GM23338 (cell line): Measurements from ENCODE around the gene KCTD13. TPM values are rescaled to one million over a fixed set of nuclear protein-coding genes. Genes with fewer than 3 reads are reported as not detected.

Experiments
- ATAC-seq: fragments of 200-7000 bp; cut with Tn5 transposase; 3 replicates; pipeline ENCODE4 v1.9.1; 2020
- DNase-seq: peaks from one replicate; pipeline ENCODE4 v3.0.0-alpha.2; 2015; ENCODE audit warnings: low spot score
- H2AFZ ChIP-seq: fragments of 200-600 bp; sonication (generic); 2 replicates; pipeline ENCODE4 v1.8.0; 2016; ENCODE audit warnings: antibody characterized with exemption, mild to moderate bottlenecking, moderate library complexity
- H3F3A ChIP-seq: fragments of 200-600 bp; sonication (generic); replicated peaks from 2 replicates; pipeline ENCODE4 v1.8.0; 2017; ENCODE audit warnings: antibody characterized with exemption, mixed run types, low read depth
- H3K27ac ChIP-seq: fragments of 200-600 bp; sonication (generic); 2 replicates; pipeline ENCODE4 v1.6.1; 2016; ENCODE audit warnings: low read depth
- H3K27me3 ChIP-seq: fragments of 200-600 bp; sonication (generic); 2 replicates; pipeline ENCODE4 v1.8.0; 2016; ENCODE audit warnings: mild to moderate bottlenecking, mixed run types, moderate library complexity; ENCODE audit not compliant: insufficient read depth
- H3K36me3 ChIP-seq: fragments of 200-600 bp; sonication (generic); 2 replicates; pipeline ENCODE4 v1.8.0; 2016; ENCODE audit warnings: mild to moderate bottlenecking; ENCODE audit not compliant: insufficient read depth
- H3K4me1 ChIP-seq: fragments of 200-600 bp; sonication (generic); 2 replicates; pipeline ENCODE4 v1.8.0; 2016; ENCODE audit warnings: mild to moderate bottlenecking, moderate library complexity; ENCODE audit not compliant: insufficient read depth
- H3K4me2 ChIP-seq: fragments of 200-600 bp; sonication (generic); 2 replicates; pipeline ENCODE4 v1.7.1; 2017; ENCODE audit warnings: mixed run types
- H3K4me3 ChIP-seq: fragments of 200-600 bp; sonication (generic); 2 replicates; pipeline ENCODE4 v1.6.1; 2016; ENCODE audit warnings: mixed run types
- H3K79me2 ChIP-seq: fragments of 200-600 bp; sonication (generic); replicated peaks from 2 replicates; pipeline ENCODE4 v1.8.0; 2017; ENCODE audit warnings: mild to moderate bottlenecking; ENCODE audit not compliant: insufficient read depth
- H3K9me2 ChIP-seq: fragments of 200-600 bp; sonication (generic); 2 replicates; pipeline ENCODE4 v1.8.0; 2017; ENCODE audit not compliant: insufficient read depth
- H4K20me1 ChIP-seq: fragments of 200-600 bp; sonication (generic); replicated peaks from 2 replicates; pipeline ENCODE4 v1.8.0; 2017; ENCODE audit warnings: mild to moderate bottlenecking; ENCODE audit not compliant: insufficient read depth
- H3K27ac Mint-ChIP-seq: 2 replicates; pipeline ENCODE4 v1.8.0; 2020; ENCODE audit warnings: inconsistent platforms, mild to moderate bottlenecking, moderate library complexity, mixed read lengths
- H3K27me3 Mint-ChIP-seq: 3 replicates; pipeline ENCODE4 v1.8.0; 2022; ENCODE audit warnings: low read depth, mild to moderate bottlenecking, moderate library complexity, mixed read lengths, inconsistent platforms; ENCODE audit not compliant: insufficient read depth, poor library complexity
- H3K36me3 Mint-ChIP-seq: 3 replicates; pipeline ENCODE4 v1.8.0; 2021; ENCODE audit warnings: low read depth, mild to moderate bottlenecking, inconsistent platforms, moderate library complexity, mixed read lengths
- H3K4me1 Mint-ChIP-seq: 3 replicates; pipeline ENCODE4 v1.8.0; 2020; ENCODE audit warnings: mild to moderate bottlenecking, inconsistent platforms, mixed read lengths
- H3K4me3 Mint-ChIP-seq: 3 replicates; pipeline ENCODE4 v1.8.0; 2021; ENCODE audit warnings: moderate library complexity, mild to moderate bottlenecking, inconsistent platforms, mixed read lengths
- H3K9me3 Mint-ChIP-seq: 3 replicates; pipeline ENCODE4 v1.8.0; 2020; ENCODE audit warnings: moderate library complexity, mild to moderate bottlenecking, inconsistent platforms, mixed read lengths
- CREB1 ChIP-seq: fragments of 250-450 bp; sonication (Bioruptor Pico); IDR thresholded peaks from 2 replicates; pipeline ENCODE4 v1.5.0; 2020; ENCODE audit warnings: low read depth, mild to moderate bottlenecking, moderate library complexity
- EZH2 ChIP-seq: fragments of 200-600 bp; sonication (generic); IDR thresholded peaks from one replicate; pipeline ENCODE4 v1.8.0; 2017; ENCODE audit warnings: antibody characterized with exemption, mild to moderate bottlenecking, low read depth; ENCODE audit not compliant: unreplicated experiment
- EZH2phosphoT487 ChIP-seq: fragments of 200-600 bp; sonication (generic); IDR thresholded peaks from one replicate; pipeline ENCODE4 v1.8.1; 2018; ENCODE audit warnings: antibody characterized with exemption; ENCODE audit not compliant: unreplicated experiment
- JUNB ChIP-seq: IDR thresholded peaks from one replicate; pipeline ENCODE4 v1.6.1; 2016; ENCODE audit warnings: antibody characterized with exemption; ENCODE audit not compliant: unreplicated experiment
- NANOG ChIP-seq: IDR thresholded peaks from 2 replicates; pipeline ENCODE4 v1.6.1; 2016; ENCODE audit warnings: antibody characterized with exemption, borderline replicate concordance
- POLR2AphosphoS5 ChIP-seq: IDR thresholded peaks from 2 replicates; pipeline ENCODE4 v1.6.1; 2016; ENCODE audit warnings: antibody characterized with exemption, low read depth
- STAT1 ChIP-seq: IDR thresholded peaks from one replicate; pipeline ENCODE4 v1.6.1; 2016; ENCODE audit warnings: antibody characterized with exemption; ENCODE audit not compliant: unreplicated experiment
- ZNF114 ChIP-seq: fragments of 250-450 bp; sonication (Bioruptor Pico); IDR thresholded peaks from 2 replicates; pipeline ENCODE4 v1.5.0; 2020; ENCODE audit warnings: mild to moderate bottlenecking, moderate library complexity
- ZNF331 ChIP-seq: fragments of 250-450 bp; sonication (Bioruptor Pico); IDR thresholded peaks from 2 replicates; pipeline ENCODE4 v1.5.0; 2020; ENCODE audit warnings: low read depth, mild to moderate bottlenecking, moderate library complexity
- polyA plus RNA-seq: library from polyadenylated mRNA; unstranded; fragments of >200 nt; fragmentation: Nextera tagmentation; extraction: Ambion mirVana; gene quantifications from 2 replicates; pipeline ENCODE4 v1.2.1, GENCODE V29; 2016
- total RNA-seq: library from RNA; depleted of rRNA; stranded (reverse); fragments of >200 nt; shearing (Covaris generic); gene quantifications from 2 replicates; pipeline ENCODE4 v1.2.3, GENCODE V29; 2014
- TF ChIP-seq, protein P1 (sequence below): IDR thresholded peaks from 2 replicates; pipeline ENCODE4 v1.6.1; 2016; ENCODE audit warnings: antibody characterized with exemption
- TF ChIP-seq, protein P2 (sequence below): IDR thresholded peaks from one replicate; pipeline ENCODE4 v1.6.1; 2018; ENCODE audit warnings: antibody characterized with exemption; ENCODE audit not compliant: unreplicated experiment
- TF ChIP-seq, protein P3 (sequence below): fragments of 250-450 bp; sonication (Bioruptor Pico); IDR thresholded peaks from 2 replicates; pipeline ENCODE4 v1.5.0; 2020; ENCODE audit warnings: mild to moderate bottlenecking, moderate library complexity
- TF ChIP-seq, protein P4 (sequence below), 2 experiments: fragments of 200-600 bp in 1 of 2; sonication (generic) in 1 of 2; conservative IDR thresholded peaks; 2 replicates each; pipeline versions ENCODE4 v1.5.1 to v1.6.1; 2016 to 2017; ENCODE audit warnings: antibody characterized with exemption in 2 of 2, low read depth in 2 of 2, mild to moderate bottlenecking in 2 of 2, moderate library complexity in 1 of 2

Gene KCTD13
- total and polyA plus RNA-seq, 2 experiments from 2014 or later: 10.1 to 12.2 TPM

DNA sequence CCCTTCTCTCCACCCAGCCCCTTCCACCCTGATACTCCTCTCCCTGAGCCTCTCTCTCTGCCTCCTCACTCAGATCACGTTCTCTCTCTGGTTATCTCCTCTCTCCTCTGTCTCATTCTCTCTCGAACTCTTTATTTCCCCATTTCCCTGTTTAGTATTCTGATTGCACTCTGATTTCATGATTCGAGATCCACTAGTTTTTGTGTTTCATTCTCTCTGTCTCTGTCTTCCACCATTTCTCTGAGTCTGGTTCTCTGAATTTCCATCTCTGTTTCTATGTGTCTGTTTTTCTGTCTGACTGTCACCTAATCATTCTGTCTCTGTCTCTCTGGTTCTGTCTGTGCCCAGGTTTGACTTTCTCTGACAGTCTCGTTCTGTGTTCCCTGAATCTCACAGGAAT lies 28.7 kb downstream of the KCTD13 start:
- H3K79me2 ChIP-seq: peaks cover 6% of the 10 kb centered on the region; the same call in 1 of the 2 replicates
- no peak overlapping the region for H3K27ac ChIP-seq
- no peaks in the 10 kb centered on the region for H4K20me1 ChIP-seq
- H3F3A ChIP-seq: 0 out of 2 replicates have a peak, but pooled peaks cover 6% of the 10 kb centered on the region
- no peak overlapping the region for H3K4me2 ChIP-seq
- TF ChIP-seq, protein P1, sequence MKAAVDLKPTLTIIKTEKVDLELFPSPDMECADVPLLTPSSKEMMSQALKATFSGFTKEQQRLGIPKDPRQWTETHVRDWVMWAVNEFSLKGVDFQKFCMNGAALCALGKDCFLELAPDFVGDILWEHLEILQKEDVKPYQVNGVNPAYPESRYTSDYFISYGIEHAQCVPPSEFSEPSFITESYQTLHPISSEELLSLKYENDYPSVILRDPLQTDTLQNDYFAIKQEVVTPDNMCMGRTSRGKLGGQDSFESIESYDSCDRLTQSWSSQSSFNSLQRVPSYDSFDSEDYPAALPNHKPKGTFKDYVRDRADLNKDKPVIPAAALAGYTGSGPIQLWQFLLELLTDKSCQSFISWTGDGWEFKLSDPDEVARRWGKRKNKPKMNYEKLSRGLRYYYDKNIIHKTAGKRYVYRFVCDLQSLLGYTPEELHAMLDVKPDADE: no peak
- TF ChIP-seq STAT1 (no peak), CREB1 (CRISPR knock-in tag) (no peak), EZH2phosphoT487 (no peak), ZNF331 (CRISPR knock-in tag) (no peak), ZNF114 (CRISPR knock-in tag) (no peak), JUNB (no peak), NANOG (no peak), EZH2 (no peak), POLR2AphosphoS5 (no peak)
- TF ChIP-seq, protein P2, sequence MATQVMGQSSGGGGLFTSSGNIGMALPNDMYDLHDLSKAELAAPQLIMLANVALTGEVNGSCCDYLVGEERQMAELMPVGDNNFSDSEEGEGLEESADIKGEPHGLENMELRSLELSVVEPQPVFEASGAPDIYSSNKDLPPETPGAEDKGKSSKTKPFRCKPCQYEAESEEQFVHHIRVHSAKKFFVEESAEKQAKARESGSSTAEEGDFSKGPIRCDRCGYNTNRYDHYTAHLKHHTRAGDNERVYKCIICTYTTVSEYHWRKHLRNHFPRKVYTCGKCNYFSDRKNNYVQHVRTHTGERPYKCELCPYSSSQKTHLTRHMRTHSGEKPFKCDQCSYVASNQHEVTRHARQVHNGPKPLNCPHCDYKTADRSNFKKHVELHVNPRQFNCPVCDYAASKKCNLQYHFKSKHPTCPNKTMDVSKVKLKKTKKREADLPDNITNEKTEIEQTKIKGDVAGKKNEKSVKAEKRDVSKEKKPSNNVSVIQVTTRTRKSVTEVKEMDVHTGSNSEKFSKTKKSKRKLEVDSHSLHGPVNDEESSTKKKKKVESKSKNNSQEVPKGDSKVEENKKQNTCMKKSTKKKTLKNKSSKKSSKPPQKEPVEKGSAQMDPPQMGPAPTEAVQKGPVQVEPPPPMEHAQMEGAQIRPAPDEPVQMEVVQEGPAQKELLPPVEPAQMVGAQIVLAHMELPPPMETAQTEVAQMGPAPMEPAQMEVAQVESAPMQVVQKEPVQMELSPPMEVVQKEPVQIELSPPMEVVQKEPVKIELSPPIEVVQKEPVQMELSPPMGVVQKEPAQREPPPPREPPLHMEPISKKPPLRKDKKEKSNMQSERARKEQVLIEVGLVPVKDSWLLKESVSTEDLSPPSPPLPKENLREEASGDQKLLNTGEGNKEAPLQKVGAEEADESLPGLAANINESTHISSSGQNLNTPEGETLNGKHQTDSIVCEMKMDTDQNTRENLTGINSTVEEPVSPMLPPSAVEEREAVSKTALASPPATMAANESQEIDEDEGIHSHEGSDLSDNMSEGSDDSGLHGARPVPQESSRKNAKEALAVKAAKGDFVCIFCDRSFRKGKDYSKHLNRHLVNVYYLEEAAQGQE: no peak
- TF ChIP-seq, protein P3, sequence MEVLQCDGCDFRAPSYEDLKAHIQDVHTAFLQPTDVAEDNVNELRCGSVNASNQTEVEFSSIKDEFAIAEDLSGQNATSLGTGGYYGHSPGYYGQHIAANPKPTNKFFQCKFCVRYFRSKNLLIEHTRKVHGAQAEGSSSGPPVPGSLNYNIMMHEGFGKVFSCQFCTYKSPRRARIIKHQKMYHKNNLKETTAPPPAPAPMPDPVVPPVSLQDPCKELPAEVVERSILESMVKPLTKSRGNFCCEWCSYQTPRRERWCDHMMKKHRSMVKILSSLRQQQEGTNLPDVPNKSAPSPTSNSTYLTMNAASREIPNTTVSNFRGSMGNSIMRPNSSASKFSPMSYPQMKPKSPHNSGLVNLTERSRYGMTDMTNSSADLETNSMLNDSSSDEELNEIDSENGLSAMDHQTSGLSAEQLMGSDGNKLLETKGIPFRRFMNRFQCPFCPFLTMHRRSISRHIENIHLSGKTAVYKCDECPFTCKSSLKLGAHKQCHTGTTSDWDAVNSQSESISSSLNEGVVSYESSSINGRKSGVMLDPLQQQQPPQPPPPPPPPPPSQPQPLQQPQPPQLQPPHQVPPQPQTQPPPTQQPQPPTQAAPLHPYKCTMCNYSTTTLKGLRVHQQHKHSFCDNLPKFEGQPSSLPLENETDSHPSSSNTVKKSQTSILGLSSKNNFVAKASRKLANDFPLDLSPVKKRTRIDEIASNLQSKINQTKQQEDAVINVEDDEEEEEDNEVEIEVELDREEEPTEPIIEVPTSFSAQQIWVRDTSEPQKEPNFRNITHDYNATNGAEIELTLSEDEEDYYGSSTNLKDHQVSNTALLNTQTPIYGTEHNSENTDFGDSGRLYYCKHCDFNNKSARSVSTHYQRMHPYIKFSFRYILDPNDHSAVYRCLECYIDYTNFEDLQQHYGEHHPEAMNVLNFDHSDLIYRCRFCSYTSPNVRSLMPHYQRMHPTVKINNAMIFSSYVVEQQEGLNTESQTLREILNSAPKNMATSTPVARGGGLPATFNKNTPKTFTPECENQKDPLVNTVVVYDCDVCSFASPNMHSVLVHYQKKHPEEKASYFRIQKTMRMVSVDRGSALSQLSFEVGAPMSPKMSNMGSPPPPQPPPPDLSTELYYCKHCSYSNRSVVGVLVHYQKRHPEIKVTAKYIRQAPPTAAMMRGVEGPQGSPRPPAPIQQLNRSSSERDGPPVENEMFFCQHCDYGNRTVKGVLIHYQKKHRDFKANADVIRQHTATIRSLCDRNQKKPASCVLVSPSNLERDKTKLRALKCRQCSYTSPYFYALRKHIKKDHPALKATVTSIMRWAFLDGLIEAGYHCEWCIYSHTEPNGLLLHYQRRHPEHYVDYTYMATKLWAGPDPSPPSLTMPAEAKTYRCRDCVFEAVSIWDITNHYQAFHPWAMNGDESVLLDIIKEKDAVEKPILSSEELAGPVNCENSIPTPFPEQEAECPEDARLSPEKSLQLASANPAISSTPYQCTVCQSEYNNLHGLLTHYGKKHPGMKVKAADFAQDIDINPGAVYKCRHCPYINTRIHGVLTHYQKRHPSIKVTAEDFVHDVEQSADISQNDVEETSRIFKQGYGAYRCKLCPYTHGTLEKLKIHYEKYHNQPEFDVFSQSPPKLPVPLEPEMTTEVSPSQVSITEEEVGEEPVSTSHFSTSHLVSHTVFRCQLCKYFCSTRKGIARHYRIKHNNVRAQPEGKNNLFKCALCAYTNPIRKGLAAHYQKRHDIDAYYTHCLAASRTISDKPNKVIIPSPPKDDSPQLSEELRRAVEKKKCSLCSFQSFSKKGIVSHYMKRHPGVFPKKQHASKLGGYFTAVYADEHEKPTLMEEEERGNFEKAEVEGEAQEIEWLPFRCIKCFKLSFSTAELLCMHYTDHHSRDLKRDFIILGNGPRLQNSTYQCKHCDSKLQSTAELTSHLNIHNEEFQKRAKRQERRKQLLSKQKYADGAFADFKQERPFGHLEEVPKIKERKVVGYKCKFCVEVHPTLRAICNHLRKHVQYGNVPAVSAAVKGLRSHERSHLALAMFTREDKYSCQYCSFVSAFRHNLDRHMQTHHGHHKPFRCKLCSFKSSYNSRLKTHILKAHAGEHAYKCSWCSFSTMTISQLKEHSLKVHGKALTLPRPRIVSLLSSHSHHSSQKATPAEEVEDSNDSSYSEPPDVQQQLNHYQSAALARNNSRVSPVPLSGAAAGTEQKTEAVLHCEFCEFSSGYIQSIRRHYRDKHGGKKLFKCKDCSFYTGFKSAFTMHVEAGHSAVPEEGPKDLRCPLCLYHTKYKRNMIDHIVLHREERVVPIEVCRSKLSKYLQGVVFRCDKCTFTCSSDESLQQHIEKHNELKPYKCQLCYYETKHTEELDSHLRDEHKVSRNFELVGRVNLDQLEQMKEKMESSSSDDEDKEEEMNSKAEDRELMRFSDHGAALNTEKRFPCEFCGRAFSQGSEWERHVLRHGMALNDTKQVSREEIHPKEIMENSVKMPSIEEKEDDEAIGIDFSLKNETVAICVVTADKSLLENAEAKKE (CRISPR knock-in tag): no peak
- TF ChIP-seq, protein P4, sequence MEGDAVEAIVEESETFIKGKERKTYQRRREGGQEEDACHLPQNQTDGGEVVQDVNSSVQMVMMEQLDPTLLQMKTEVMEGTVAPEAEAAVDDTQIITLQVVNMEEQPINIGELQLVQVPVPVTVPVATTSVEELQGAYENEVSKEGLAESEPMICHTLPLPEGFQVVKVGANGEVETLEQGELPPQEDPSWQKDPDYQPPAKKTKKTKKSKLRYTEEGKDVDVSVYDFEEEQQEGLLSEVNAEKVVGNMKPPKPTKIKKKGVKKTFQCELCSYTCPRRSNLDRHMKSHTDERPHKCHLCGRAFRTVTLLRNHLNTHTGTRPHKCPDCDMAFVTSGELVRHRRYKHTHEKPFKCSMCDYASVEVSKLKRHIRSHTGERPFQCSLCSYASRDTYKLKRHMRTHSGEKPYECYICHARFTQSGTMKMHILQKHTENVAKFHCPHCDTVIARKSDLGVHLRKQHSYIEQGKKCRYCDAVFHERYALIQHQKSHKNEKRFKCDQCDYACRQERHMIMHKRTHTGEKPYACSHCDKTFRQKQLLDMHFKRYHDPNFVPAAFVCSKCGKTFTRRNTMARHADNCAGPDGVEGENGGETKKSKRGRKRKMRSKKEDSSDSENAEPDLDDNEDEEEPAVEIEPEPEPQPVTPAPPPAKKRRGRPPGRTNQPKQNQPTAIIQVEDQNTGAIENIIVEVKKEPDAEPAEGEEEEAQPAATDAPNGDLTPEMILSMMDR (conservative IDR thresholded peaks at IDR 0.05; ENCODE audit: low read depth in 2 of 2): no peak
- peaks cover 6% of the 10 kb centered on the region for H3K36me3 Mint-ChIP-seq
- H3K9me2 ChIP-seq: no peaks in the 10 kb centered on the region
- peak overlapping the region; percentile 92; the same call in 1 of the 3 replicates for H3K4me3 Mint-ChIP-seq
- no peak overlapping the region for H3K27ac Mint-ChIP-seq
- ATAC-seq (no peak), DNase-seq (no peak)
- H3K27me3 ChIP-seq: no peaks in the 10 kb centered on the region
- no peaks in the 10 kb centered on the region for H3K9me3 Mint-ChIP-seq
- peaks cover 12% of the 10 kb centered on the region for H3K27me3 Mint-ChIP-seq
- peaks cover 24% of the 10 kb centered on the region for H3K4me1 Mint-ChIP-seq
- peaks cover 22% of the 10 kb centered on the region for H3K4me1 ChIP-seq
- no peaks in the 10 kb centered on the region for H3K36me3 ChIP-seq
- no peak overlapping the region for H2AFZ ChIP-seq
- H3K4me3 ChIP-seq: no peak overlapping the region
